Thyroid gland (tissue), 4 donors: ENCODE data around the gene CD72.

Experiments used
- POLR2A ChIP-seq, 2 donors: fragments of 450-650 bp; IDR thresholded peaks; one replicate each; pipeline ENCODE4 v1.6.1; 2017; ENCODE audit warnings: antibody characterized with exemption in 2 of 2, mild to moderate bottlenecking in 2 of 2, moderate library complexity in 1 of 2
- TF ChIP-seq, protein P1 (sequence below), 6 experiments: fragments of 200-600 bp in 3 of 6; fragments of 450-650 bp in 3 of 6; sonication (generic) in 3 of 6; IDR thresholded peaks; one replicate each; pipeline ENCODE4 v1.5.1; 2016 to 2019; ENCODE audit warnings: antibody characterized with exemption in 6 of 6, mild to moderate bottlenecking in 2 of 6, inconsistent platforms in 1 of 6, moderate library complexity in 1 of 6

GRCh38 chr9:35639631-35640030, 21.4 kb upstream of the CD72 start:
- TF ChIP-seq, protein P1, sequence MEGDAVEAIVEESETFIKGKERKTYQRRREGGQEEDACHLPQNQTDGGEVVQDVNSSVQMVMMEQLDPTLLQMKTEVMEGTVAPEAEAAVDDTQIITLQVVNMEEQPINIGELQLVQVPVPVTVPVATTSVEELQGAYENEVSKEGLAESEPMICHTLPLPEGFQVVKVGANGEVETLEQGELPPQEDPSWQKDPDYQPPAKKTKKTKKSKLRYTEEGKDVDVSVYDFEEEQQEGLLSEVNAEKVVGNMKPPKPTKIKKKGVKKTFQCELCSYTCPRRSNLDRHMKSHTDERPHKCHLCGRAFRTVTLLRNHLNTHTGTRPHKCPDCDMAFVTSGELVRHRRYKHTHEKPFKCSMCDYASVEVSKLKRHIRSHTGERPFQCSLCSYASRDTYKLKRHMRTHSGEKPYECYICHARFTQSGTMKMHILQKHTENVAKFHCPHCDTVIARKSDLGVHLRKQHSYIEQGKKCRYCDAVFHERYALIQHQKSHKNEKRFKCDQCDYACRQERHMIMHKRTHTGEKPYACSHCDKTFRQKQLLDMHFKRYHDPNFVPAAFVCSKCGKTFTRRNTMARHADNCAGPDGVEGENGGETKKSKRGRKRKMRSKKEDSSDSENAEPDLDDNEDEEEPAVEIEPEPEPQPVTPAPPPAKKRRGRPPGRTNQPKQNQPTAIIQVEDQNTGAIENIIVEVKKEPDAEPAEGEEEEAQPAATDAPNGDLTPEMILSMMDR (IDR thresholded peaks at IDR 0.05) = no peak
- TF ChIP-seq POLR2A (IDR thresholded peaks at IDR 0.05) = no peak
